Epidermal melanocyte (primary cell): ENCODE data around the gene H2AZ2.
A peak's percentile ranks its signal among the peaks of the same experiment; 100 is the strongest.
"Not testable (repeated sequence)": the region's sequence is repeated elsewhere in the genome, so short reads cannot be mapped to it uniquely, and the experiment has no call there.

Source experiments
- DNase-seq: peaks from one replicate; pipeline ENCODE4 v3.0.0; 2011; ENCODE audit warnings: low spot score; ENCODE audit not compliant: insufficient read length

The H2AZ2 gene

GRCh38 chr7:44847920-44848634, at the start of gene H2AZ2:
TSS of gene H2AZ2 (minus strand) at chr7:44848087. CDS start at chr7:44847971, 116 bp downstream.
- peak; percentile 97 for DNase-seq

GRCh38 chr7:44897309-44897708, 49.4 kb upstream of the H2AZ2 start:
- no peak for DNase-seq

GRCh38 chr7:44894888-44895580, 47.1 kb upstream of the H2AZ2 start:
- DNase-seq: no peak

GRCh38 chr7:44893710-44894234, 45.9 kb upstream of the H2AZ2 start:
- no peak for DNase-seq

GRCh38 chr7:44891791-44892190, 43.9 kb upstream of the H2AZ2 start:
- no peak for DNase-seq

- DNase-seq: no peak
Observed at GRCh38 chr7:44891372-44891771, 43.5 kb upstream of the H2AZ2 start.

- no peak for DNase-seq
Observed at GRCh38 chr7:44889086-44889781, 41.3 kb upstream of the H2AZ2 start.

- DNase-seq: no peak
Observed at GRCh38 chr7:44887293-44887692, 39.4 kb upstream of the H2AZ2 start.

- DNase-seq: peak; percentile 89
Observed at GRCh38 chr7:44885394-44886317, 37.8 kb upstream of the H2AZ2 start, which contains the start of gene PURB. TSS of gene PURB (minus strand) at chr7:44885530. CDS start at chr7:44885348, 182 bp downstream.

- DNase-seq: no peak
Observed at GRCh38 chr7:44884621-44885393, 36.9 kb upstream of the H2AZ2 start.

GRCh38 chr7:44883961-44884620, 36.2 kb upstream of the H2AZ2 start:
- DNase-seq: no peak

- DNase-seq: no peak
Observed at GRCh38 chr7:44882899-44883298, 35.0 kb upstream of the H2AZ2 start.

GRCh38 chr7:44881610-44882009, 33.7 kb upstream of the H2AZ2 start:
- no peak for DNase-seq

- DNase-seq: no peak
Observed at GRCh38 chr7:44881066-44881600, 33.2 kb upstream of the H2AZ2 start.

GRCh38 chr7:44880317-44881018, 32.6 kb upstream of the H2AZ2 start:
- no peak for DNase-seq

GRCh38 chr7:44876393-44876792, 28.5 kb upstream of the H2AZ2 start:
- no peak for DNase-seq

- no peak for DNase-seq
Observed at GRCh38 chr7:44875241-44875640, 27.4 kb upstream of the H2AZ2 start.

- DNase-seq: no peak
Observed at GRCh38 chr7:44872787-44873186, 24.9 kb upstream of the H2AZ2 start.

- DNase-seq: not testable (repeated sequence)
Observed at GRCh38 chr7:44871918-44872317, 24.0 kb upstream of the H2AZ2 start.
